Ecto neural progenitor cell (in vitro differentiated cells): ENCODE data around the gene GMCL2.

Experiments used
- DNase-seq: peaks from one replicate; pipeline ENCODE4 v3.0.0-alpha.2; 2018; ENCODE audit warnings: low spot score

GMCL2 gene

GRCh38 chr5:178182158-178182876, 4.9 kb downstream of the GMCL2 start:
- DNase-seq, result no peak

- DNase-seq, result no peak
These were observed 6.9 kb downstream of the GMCL2 start for GRCh38 chr5:178180141-178180863.

- DNase-seq, result no peak
These were observed 9.6 kb downstream of the GMCL2 start for GRCh38 chr5:178177569-178177968.

GRCh38 chr5:178176791-178177190, 10.4 kb downstream of the GMCL2 start:
- DNase-seq, result no peak

GRCh38 chr5:178174456-178174855, 12.7 kb downstream of the GMCL2 start:
- DNase-seq, result no peak

- no peak for DNase-seq
These were observed 16.7 kb downstream of the GMCL2 start for GRCh38 chr5:178170455-178170854.

- no peak for DNase-seq
These were observed 21.6 kb downstream of the GMCL2 start for GRCh38 chr5:178165581-178165980.

GRCh38 chr5:178163772-178164735, 23.1 kb downstream of the GMCL2 start:
- DNase-seq, result peak; percentile 94

- no peak for DNase-seq
These were observed 24.7 kb downstream of the GMCL2 start for GRCh38 chr5:178162481-178162880.

- no peak for DNase-seq
These were observed 27.0 kb downstream of the GMCL2 start for GRCh38 chr5:178160176-178160575.

- no peak for DNase-seq
These were observed 32.1 kb downstream of the GMCL2 start for GRCh38 chr5:178155065-178155464.

GRCh38 chr5:178153530-178154340, 33.4 kb downstream of the GMCL2 start, which contains the start of gene NHP2:
Gene NHP2, minus strand, starts transcription at chr5:178153885. Its CDS starts 68 bp downstream, at chr5:178153817.
- DNase-seq, result peak; percentile 98

GRCh38 chr5:178152491-178153444, 34.4 kb downstream of the GMCL2 start:
- DNase-seq, result no peak

- no peak for DNase-seq
These were observed 36.0 kb downstream of the GMCL2 start for GRCh38 chr5:178150977-178151734.

GRCh38 chr5:178149199-178149932, 37.8 kb downstream of the GMCL2 start:
- DNase-seq, result no peak

- no peak for DNase-seq
These were observed 39.8 kb downstream of the GMCL2 start for GRCh38 chr5:178147406-178147805.

GRCh38 chr5:178145965-178146820, 41.0 kb downstream of the GMCL2 start:
- DNase-seq, result peak; percentile 80

- DNase-seq, result no peak
These were observed 43.3 kb downstream of the GMCL2 start for GRCh38 chr5:178143901-178144300.
